22Rv1 (cell line): ENCODE measurements around the gene NOP58.

ENCODE experiments used
- CTCF ChIP-seq: fragments of 450-650 bp; IDR thresholded peaks from 2 replicates; pipeline ENCODE4 v1.5.1; 2017; ENCODE audit warnings: mild to moderate bottlenecking
- ZFX ChIP-seq: fragments of 450-650 bp; IDR thresholded peaks from 2 replicates; pipeline ENCODE4 v1.6.1; 2017; ENCODE audit warnings: antibody characterized with exemption, borderline replicate concordance

- TF ChIP-seq CTCF: no peak
- TF ChIP-seq ZFX: no peak
Measured at GRCh38 chr2:202278036-202278760, 12.6 kb downstream of the NOP58 start.
